K562 (cell line): ENCODE results near the gene KLK15. TPM values are rescaled to one million over a fixed set of nuclear protein-coding genes. Genes with fewer than 3 reads are reported as not detected.

Experiments
- CBX2 ChIP-seq: fragments of 200-600 bp; sonication (generic); IDR thresholded peaks from one replicate; pipeline ENCODE4 v1.6.1; 2012; ENCODE audit warnings: mild to moderate bottlenecking, low read length, inconsistent platforms; ENCODE audit not compliant: insufficient read depth, poor library complexity, severe bottlenecking
- CTBP1 ChIP-seq: fragments of 450-650 bp; IDR thresholded peaks from 2 replicates; pipeline ENCODE4 v1.6.1; 2016; ENCODE audit warnings: borderline replicate concordance
- KLF16 ChIP-seq: IDR thresholded peaks from 2 replicates; pipeline ENCODE4 v1.6.1; 2016; ENCODE audit warnings: antibody characterized with exemption
- MAX ChIP-seq: sonication (generic); formaldehyde crosslinking; IDR thresholded peaks from 2 replicates; pipeline ENCODE4 v1.9.0; 2022; ENCODE audit warnings: mild to moderate bottlenecking, missing genetic modification reagents
- MTA3 ChIP-seq: fragments of 450-650 bp; formaldehyde crosslinking; IDR thresholded peaks from 2 replicates; pipeline ENCODE4 v1.6.1; 2017; ENCODE audit warnings: mild to moderate bottlenecking, borderline replicate concordance
- MYNN ChIP-seq, 2 experiments: sonication (generic); formaldehyde crosslinking in 1 of 2; IDR thresholded peaks; 2 replicates each; pipeline versions ENCODE4 v1.5.0 to v1.6.1; 2016 to 2020; ENCODE audit warnings: antibody characterized with exemption in 1 of 2, missing genetic modification reagents in 1 of 2
- OTX1 ChIP-seq: fragments of 450-650 bp; formaldehyde crosslinking; IDR thresholded peaks from 2 replicates; pipeline ENCODE4 v1.4.0; 2022; ENCODE audit warnings: mild to moderate bottlenecking
- PHF8 ChIP-seq: fragments of 200-600 bp; sonication (generic); IDR thresholded peaks from 2 replicates; pipeline ENCODE4 v1.6.1; 2012; ENCODE audit warnings: mixed run types, mild to moderate bottlenecking, inconsistent platforms, low read length, moderate library complexity, borderline replicate concordance
- PREB ChIP-seq: sonication (generic); formaldehyde crosslinking; IDR thresholded peaks from 2 replicates; pipeline ENCODE4 v1.8.1; 2023; ENCODE audit warnings: mild to moderate bottlenecking, missing genetic modification reagents
- REST ChIP-seq, 2 experiments: fragments of 450-650 bp; formaldehyde crosslinking in 1 of 2; IDR thresholded peaks; 2 replicates each; pipeline versions ENCODE4 v1.4.0 to v1.6.1; 2014 to 2020; ENCODE audit warnings: mild to moderate bottlenecking in 2 of 2, borderline replicate concordance in 1 of 2, low read depth in 1 of 2
- SETDB1 ChIP-seq: IDR thresholded peaks from one replicate; pipeline ENCODE4 v1.6.1; 2012; ENCODE audit warnings: low read length, control low read depth, inconsistent platforms
- SUPT5H ChIP-seq: fragments of 450-650 bp; IDR thresholded peaks from 2 replicates; pipeline ENCODE4 v1.6.1; 2016
- ZBTB9 ChIP-seq: fragments of 450-650 bp; formaldehyde crosslinking; IDR thresholded peaks from 2 replicates; pipeline ENCODE4 v1.4.0; 2020; ENCODE audit warnings: mild to moderate bottlenecking, moderate library complexity
- polyA plus RNA-seq, 8 experiments: library from polyadenylated mRNA; depleted of rRNA in 4 of 8; stranded (reverse) in 5 of 8; unstranded in 3 of 8; fragments of >200 nt; fragmentation: Nextera tagmentation in 2 of 8; fragmentation: Illumina TruSeq in 1 of 8; extraction: Ambion mirVana in 2 of 8; extraction: Trizol in 1 of 8; gene quantifications; 2 replicates each; pipeline versions ENCODE4 v1.2.1 to v1.2.3, GENCODE V29; 2011 to 2014; ENCODE audit warnings: inconsistent platforms in 1 of 8, missing spikeins in 1 of 8
- total RNA-seq, 7 experiments: library from RNA; depleted of rRNA in 6 of 7; stranded (reverse); fragments of >200 nt in 6 of 7; fragmentation: Illumina TruSeq in 2 of 7; extraction: Trizol in 2 of 7; gene quantifications; 2 replicates each; pipeline versions ENCODE4 v1.2.1 to v1.2.3, GENCODE V29; 2011 to 2021; ENCODE audit warnings: low replicate concordance in 1 of 7

Gene KLK15
- total and polyA plus RNA-seq, 9 of the 15 experiments (the other 6 are each of a cell fraction or from before 2014, with no cell fraction given): not detected

- TF ChIP-seq REST (IDR thresholded peaks at IDR 0.05; ENCODE audit: borderline replicate concordance) (no peak), REST (CRISPR knock-in tag; IDR thresholded peaks at IDR 0.05; ENCODE audit: low read depth) (peak; percentile 79; the same call in 1 of the 2 replicates), MYNN (IDR thresholded peaks at IDR 0.05) (no peak), MYNN (CRISPR knock-in tag; IDR thresholded peaks at IDR 0.05) (no peak), PHF8 (peak; percentile 56; the same call in 1 of the 2 replicates), SETDB1 (peak; percentile 51), CBX2 (no peak), MAX (CRISPR knock-in tag) (peak; percentile 65; the same call in 1 of the 2 replicates), ZBTB9 (CRISPR knock-in tag) (peak; percentile 78), MTA3 (peak; percentile 40; the same call in 1 of the 2 replicates), KLF16 (no peak), CTBP1 (peak; percentile 67; the same call in 1 of the 2 replicates), SUPT5H (peak; percentile 44; the same call in 1 of the 2 replicates), OTX1 (CRISPR knock-in tag) (no peak), PREB (CRISPR knock-in tag) (0 out of 2 replicates have a peak, but pooled peaks have one; percentile 51)
Measured at GRCh38 chr19:50817941-50818858, 15.2 kb downstream of the KLK15 start (continued).
